DND-41 (cell line): ENCODE data around the gene OTOR.

ENCODE experiments used
- ATAC-seq: fragments of 200-7000 bp; cut with Tn5 transposase; 3 replicates; pipeline ENCODE4 v1.9.1; 2021; ENCODE audit warnings: low read depth; ENCODE audit not compliant: insufficient read depth
- DNase-seq: peaks from one replicate; pipeline ENCODE4 v3.0.0-alpha.2; 2020
- H2AFZ ChIP-seq: 2 replicates; pipeline ENCODE4 v1.6.0; 2012; ENCODE audit warnings: low read depth, low read length
- H3K27ac ChIP-seq: 2 replicates; pipeline ENCODE4 v1.5.1; 2012; ENCODE audit warnings: low read length, inconsistent platforms
- H3K27me3 ChIP-seq: fragments of 200-600 bp; sonication (generic); 2 replicates; pipeline ENCODE4 v1.6.0; 2012; ENCODE audit warnings: low read length, mild to moderate bottlenecking, inconsistent platforms; ENCODE audit not compliant: insufficient read depth, poor library complexity
- H3K36me3 ChIP-seq: 2 replicates; pipeline ENCODE4 v1.5.1; 2012; ENCODE audit warnings: low read length, inconsistent platforms; ENCODE audit not compliant: insufficient read depth
- H3K4me1 ChIP-seq: 2 replicates; pipeline ENCODE4 v1.5.1; 2012; ENCODE audit warnings: mild to moderate bottlenecking, low read length; ENCODE audit not compliant: insufficient read depth
- H3K4me2 ChIP-seq: 2 replicates; pipeline ENCODE4 v1.6.0; 2012; ENCODE audit warnings: mild to moderate bottlenecking, moderate library complexity, low read length, inconsistent platforms; ENCODE audit not compliant: insufficient read depth
- H3K4me3 ChIP-seq, 2 experiments: fragments of 200-600 bp in 1 of 2; shearing (Covaris generic) in 1 of 2; 2 replicates each; pipeline ENCODE4 v1.5.1; 2012 to 2016; ENCODE audit warnings: inconsistent platforms in 2 of 2, low read length in 2 of 2, mild to moderate bottlenecking in 2 of 2, low read depth in 1 of 2, moderate library complexity in 1 of 2
- H3K79me2 ChIP-seq: 2 replicates; pipeline ENCODE4 v1.6.0; 2012; ENCODE audit warnings: low read length, inconsistent platforms; ENCODE audit not compliant: insufficient read depth
- H3K9ac ChIP-seq: 2 replicates; pipeline ENCODE4 v1.6.0; 2012; ENCODE audit warnings: low read depth, mild to moderate bottlenecking, inconsistent platforms, low read length, moderate library complexity
- H3K9me3 ChIP-seq: 2 replicates; pipeline ENCODE4 v1.5.1; 2012; ENCODE audit warnings: low read length, moderate library complexity, mild to moderate bottlenecking, inconsistent platforms; ENCODE audit not compliant: insufficient read depth, severe bottlenecking
- H4K20me1 ChIP-seq: 2 replicates; pipeline ENCODE4 v1.6.0; 2012; ENCODE audit warnings: low read length; ENCODE audit not compliant: insufficient read depth
- EZH2 ChIP-seq: IDR thresholded peaks from 3 replicates; pipeline ENCODE4 v1.6.1; 2012; ENCODE audit warnings: borderline replicate concordance, low read depth, mild to moderate bottlenecking, moderate library complexity, low read length, inconsistent platforms; ENCODE audit not compliant: severe bottlenecking
- TF ChIP-seq, protein P1 (sequence below): IDR thresholded peaks from 2 replicates; pipeline ENCODE4 v1.5.1; 2012; ENCODE audit warnings: borderline replicate concordance, low read length, moderate library complexity, mild to moderate bottlenecking; ENCODE audit not compliant: poor library complexity, severe bottlenecking; ENCODE audit errors: extremely low read depth

The OTOR gene

DNA sequence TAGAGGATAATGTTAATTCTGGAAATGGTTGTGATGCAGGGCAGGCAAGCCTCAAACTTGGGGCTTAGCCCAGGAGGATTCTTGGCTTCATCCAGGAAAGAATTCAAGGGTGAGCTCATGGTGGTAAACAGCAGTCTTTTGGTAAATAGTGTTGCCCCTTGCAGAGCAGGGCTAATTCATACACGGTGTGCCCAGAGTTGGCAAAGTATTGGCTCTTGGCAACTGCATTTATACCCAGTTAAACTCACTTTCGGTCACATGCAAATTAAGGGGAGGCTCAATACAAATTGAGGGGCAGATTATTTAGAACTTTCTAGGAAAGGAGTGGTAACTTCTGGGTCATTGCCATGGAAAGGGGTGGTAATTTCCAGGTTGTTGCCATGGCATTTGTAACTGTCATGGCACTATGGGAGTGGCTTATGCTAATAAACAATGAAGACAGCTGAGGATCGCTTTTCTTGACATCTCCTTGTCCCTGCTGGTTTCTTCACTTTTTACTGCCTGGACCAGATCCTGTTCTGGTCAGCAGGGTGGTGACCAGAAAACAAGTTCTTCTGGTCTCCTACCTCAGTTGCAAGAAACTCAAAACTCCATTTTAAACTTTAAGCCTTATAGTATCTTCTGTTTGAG is 3.9 kb upstream of the OTOR start:
- Histone ChIP-seq H3K4me2 (no peak overlapping the region), H3K4me1 (no peaks in the 10 kb centered on the region), H4K20me1 (no peaks in the 10 kb centered on the region), H3K79me2 (no peaks in the 10 kb centered on the region), H3K36me3 (peaks cover 26% of the 10 kb centered on the region), H3K27me3 (no peaks in the 10 kb centered on the region), H3K4me3 (no peak overlapping the region), H3K27ac (no peak overlapping the region), H3K9me3 (no peaks in the 10 kb centered on the region), H3K9ac (no peak overlapping the region), H2AFZ (no peak overlapping the region)
- no peak for DNase-seq
- no peak for TF ChIP-seq EZH2
- TF ChIP-seq, protein P1, sequence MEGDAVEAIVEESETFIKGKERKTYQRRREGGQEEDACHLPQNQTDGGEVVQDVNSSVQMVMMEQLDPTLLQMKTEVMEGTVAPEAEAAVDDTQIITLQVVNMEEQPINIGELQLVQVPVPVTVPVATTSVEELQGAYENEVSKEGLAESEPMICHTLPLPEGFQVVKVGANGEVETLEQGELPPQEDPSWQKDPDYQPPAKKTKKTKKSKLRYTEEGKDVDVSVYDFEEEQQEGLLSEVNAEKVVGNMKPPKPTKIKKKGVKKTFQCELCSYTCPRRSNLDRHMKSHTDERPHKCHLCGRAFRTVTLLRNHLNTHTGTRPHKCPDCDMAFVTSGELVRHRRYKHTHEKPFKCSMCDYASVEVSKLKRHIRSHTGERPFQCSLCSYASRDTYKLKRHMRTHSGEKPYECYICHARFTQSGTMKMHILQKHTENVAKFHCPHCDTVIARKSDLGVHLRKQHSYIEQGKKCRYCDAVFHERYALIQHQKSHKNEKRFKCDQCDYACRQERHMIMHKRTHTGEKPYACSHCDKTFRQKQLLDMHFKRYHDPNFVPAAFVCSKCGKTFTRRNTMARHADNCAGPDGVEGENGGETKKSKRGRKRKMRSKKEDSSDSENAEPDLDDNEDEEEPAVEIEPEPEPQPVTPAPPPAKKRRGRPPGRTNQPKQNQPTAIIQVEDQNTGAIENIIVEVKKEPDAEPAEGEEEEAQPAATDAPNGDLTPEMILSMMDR = no peak
- no peak for ATAC-seq

DNA sequence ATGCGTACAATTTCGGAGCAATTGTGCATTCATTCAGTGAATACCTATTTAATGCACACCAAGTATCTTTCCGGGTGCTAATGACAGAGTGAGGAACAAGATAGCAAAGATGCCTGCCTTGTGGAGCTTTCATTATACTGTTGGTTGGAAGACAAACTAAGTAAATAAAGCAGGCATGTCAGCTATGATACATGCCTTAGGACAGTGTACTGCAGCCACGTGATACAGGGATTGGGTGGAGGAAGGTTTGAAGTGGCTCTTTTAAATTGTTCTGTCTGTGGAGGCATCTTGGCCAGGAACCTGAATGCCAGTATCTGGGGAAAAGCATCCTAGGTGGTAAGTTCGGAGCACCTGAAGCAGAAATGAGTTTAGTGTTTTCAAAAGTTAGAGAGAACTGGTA is 3.0 kb upstream of the OTOR start:
- no peaks in the 10 kb centered on the region for H3K4me1 ChIP-seq
- no peaks in the 10 kb centered on the region for H3K79me2 ChIP-seq
- ATAC-seq (no peak), DNase-seq (no peak)
- no peak overlapping the region for H3K27ac ChIP-seq
- H3K9me3 ChIP-seq = no peaks in the 10 kb centered on the region
- H3K36me3 ChIP-seq = peaks cover 19% of the 10 kb centered on the region
- no peaks in the 10 kb centered on the region for H4K20me1 ChIP-seq
- no peak overlapping the region for H2AFZ ChIP-seq
- no peaks in the 10 kb centered on the region for H3K27me3 ChIP-seq
- H3K4me3 ChIP-seq = no peak overlapping the region
- no peak overlapping the region for H3K9ac ChIP-seq
- no peak for TF ChIP-seq EZH2
- TF ChIP-seq, protein P1 = no peak
- no peak overlapping the region for H3K4me2 ChIP-seq

DNA sequence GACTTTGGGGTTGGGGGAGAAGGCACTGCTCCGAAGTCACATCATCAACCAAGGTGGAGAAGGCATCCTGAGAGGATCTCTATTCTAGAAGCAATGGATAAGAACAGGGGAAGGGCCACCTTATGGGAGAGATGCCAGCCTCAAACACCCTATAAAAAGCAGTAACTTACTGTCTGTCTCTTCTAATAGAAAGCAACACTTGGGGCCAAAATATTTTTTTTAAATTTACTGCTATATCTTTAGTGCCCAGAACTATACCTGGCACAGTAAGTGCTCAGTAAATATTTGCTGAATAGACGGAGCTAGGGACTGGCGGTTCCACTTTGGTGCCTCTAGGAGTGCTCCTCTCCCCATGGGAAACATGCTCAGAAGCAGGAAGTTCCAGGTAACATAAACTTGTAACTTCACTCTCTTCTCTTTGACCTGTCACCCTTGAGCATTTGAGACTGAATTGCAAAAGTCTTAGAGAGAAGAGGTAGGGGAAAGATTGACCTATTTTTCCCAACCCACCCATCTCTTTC is 807 bp upstream of the OTOR start:
- TF ChIP-seq, protein P1 = peak; percentile 5
- TF ChIP-seq EZH2 = no peak
- no peaks in the 10 kb centered on the region for H4K20me1 ChIP-seq
- no peaks in the 10 kb centered on the region for H3K27me3 ChIP-seq
- no peak overlapping the region for H2AFZ ChIP-seq
- H3K79me2 ChIP-seq = no peaks in the 10 kb centered on the region
- H3K4me2 ChIP-seq = no peak overlapping the region
- DNase-seq (no peak), ATAC-seq (0 out of 3 replicates have a peak, but pooled peaks have one; percentile 39)
- no peaks in the 10 kb centered on the region for H3K36me3 ChIP-seq
- H3K9ac ChIP-seq = no peak overlapping the region
- no peak overlapping the region for H3K27ac ChIP-seq
- no peaks in the 10 kb centered on the region for H3K9me3 ChIP-seq
- no peaks in the 10 kb centered on the region for H3K4me1 ChIP-seq
- no peak overlapping the region for H3K4me3 ChIP-seq
